Liver (tissue), 3 donors: ENCODE results near the gene PEAK1.

Experiments used
- ATF3 ChIP-seq: IDR thresholded peaks from 2 replicates; pipeline ENCODE4 v1.6.1; 2016; ENCODE audit warnings: antibody characterized with exemption
- CTCF ChIP-seq: fragments of 150-350 bp; IDR thresholded peaks from 2 replicates; pipeline ENCODE4 v1.5.1; 2017; ENCODE audit warnings: improper control_type of control experiment, low read depth, low read length; ENCODE audit not compliant: missing input control
- FOXA1 ChIP-seq: IDR thresholded peaks from 2 replicates; pipeline ENCODE4 v1.6.1; 2016; ENCODE audit warnings: antibody characterized with exemption
- GABPA ChIP-seq, 2 donors: IDR thresholded peaks in 1 of 2; conservative IDR thresholded peaks in 1 of 2; 2 replicates each; pipeline ENCODE4 v1.6.1; 2016; ENCODE audit warnings: antibody characterized with exemption in 2 of 2, mild to moderate bottlenecking in 1 of 2, moderate library complexity in 1 of 2
- MAX ChIP-seq: IDR thresholded peaks from 2 replicates; pipeline ENCODE4 v1.6.1; 2016; ENCODE audit warnings: antibody characterized with exemption
- RAD21 ChIP-seq, 2 donors: IDR thresholded peaks; 2 replicates each; pipeline ENCODE4 v1.6.1; 2016; ENCODE audit warnings: antibody characterized with exemption in 2 of 2, mild to moderate bottlenecking in 2 of 2
- REST ChIP-seq: IDR thresholded peaks from 2 replicates; pipeline ENCODE4 v1.6.1; 2016; ENCODE audit warnings: antibody characterized with exemption, mild to moderate bottlenecking
- TAF1 ChIP-seq: conservative IDR thresholded peaks from 2 replicates; pipeline ENCODE4 v1.6.1; 2016; ENCODE audit warnings: antibody characterized with exemption, mild to moderate bottlenecking
- YY1 ChIP-seq: IDR thresholded peaks from 2 replicates; pipeline ENCODE4 v1.6.1; 2016; ENCODE audit warnings: antibody characterized with exemption, mild to moderate bottlenecking
- donor health status: healthy.
- donor health status: healthy.

GRCh38 chr15:77437264-77437663, 17.4 kb upstream of the PEAK1 start:
- TF ChIP-seq CTCF (no peak), REST (no peak), GABPA (IDR thresholded peaks at IDR 0.05 in 1 of 2, conservative IDR thresholded peaks at IDR 0.05 in 1 of 2) (no peak), TAF1 (no peak), MAX (no peak), RAD21 (IDR thresholded peaks at IDR 0.05) (no peak), YY1 (no peak), ATF3 (no peak), FOXA1 (no peak)
